Astrocyte (in vitro differentiated cells and primary cell): Measurements from ENCODE around the gene EXOC4. TPM values are rescaled to one million over a fixed set of nuclear protein-coding genes. Genes with fewer than 3 reads are reported as not detected.

Experiments
- DNase-seq: peaks from one replicate; pipeline ENCODE4 v3.0.0-alpha.2; 2010; ENCODE audit warnings: low read depth
- FAIRE-seq: peaks from 2 replicates; lab custom pipeline; 2011; peaks lifted over from hg19 to GRCh38; lab: Jason Lieb, UNC
- H2AFZ ChIP-seq: 2 replicates; pipeline ENCODE4 v1.6.0; 2012; ENCODE audit warnings: low read depth, low read length, inconsistent platforms
- H3K27ac ChIP-seq: 2 replicates; pipeline ENCODE4 v1.5.1; 2011; ENCODE audit warnings: low read depth, low read length, inconsistent platforms
- H3K27me3 ChIP-seq: 2 replicates; pipeline ENCODE4 v1.6.0; 2011; ENCODE audit warnings: low read length, inconsistent platforms; ENCODE audit not compliant: insufficient read depth
- H3K36me3 ChIP-seq: 2 replicates; pipeline ENCODE4 v1.5.1; 2011; ENCODE audit warnings: low read length, inconsistent platforms; ENCODE audit not compliant: insufficient read depth
- H3K4me1 ChIP-seq: 2 replicates; pipeline ENCODE4 v1.5.1; 2011; ENCODE audit warnings: low read length, inconsistent platforms; ENCODE audit not compliant: insufficient read depth
- H3K4me2 ChIP-seq: 2 replicates; pipeline ENCODE4 v1.6.0; 2012; ENCODE audit warnings: low read length, inconsistent platforms
- H3K4me3 ChIP-seq: 2 replicates; pipeline ENCODE4 v1.5.1; 2011; ENCODE audit warnings: low read depth, mild to moderate bottlenecking, low read length, inconsistent platforms; ENCODE audit not compliant: insufficient read depth
- H3K79me2 ChIP-seq: 2 replicates; pipeline ENCODE4 v1.6.0; 2012; ENCODE audit warnings: mild to moderate bottlenecking, low read length, inconsistent platforms; ENCODE audit not compliant: insufficient read depth
- H3K9ac ChIP-seq: 2 replicates; pipeline ENCODE4 v1.6.0; 2012; ENCODE audit warnings: mild to moderate bottlenecking, low read length, inconsistent platforms
- H3K9me3 ChIP-seq: 2 replicates; pipeline ENCODE4 v1.5.1; 2012; ENCODE audit warnings: low read depth, mild to moderate bottlenecking, low read length, inconsistent platforms; ENCODE audit not compliant: insufficient read depth
- H4K20me1 ChIP-seq: 2 replicates; pipeline ENCODE4 v1.6.0; 2012; ENCODE audit warnings: low read length, inconsistent platforms; ENCODE audit not compliant: insufficient read depth
- H3K27ac Mint-ChIP-seq: one replicate; pipeline ENCODE4 v1.8.0; 2021; ENCODE audit warnings: mild to moderate bottlenecking, mixed read lengths; ENCODE audit not compliant: unreplicated experiment
- H3K27me3 Mint-ChIP-seq: one replicate; pipeline ENCODE4 v1.8.0; 2021; ENCODE audit warnings: low read depth, mixed read lengths; ENCODE audit not compliant: unreplicated experiment
- H3K36me3 Mint-ChIP-seq: one replicate; pipeline ENCODE4 v1.8.0; 2021; ENCODE audit warnings: low read depth, mixed read lengths; ENCODE audit not compliant: unreplicated experiment
- H3K4me1 Mint-ChIP-seq: one replicate; pipeline ENCODE4 v1.8.0; 2021; ENCODE audit warnings: low read depth, mixed read lengths; ENCODE audit not compliant: unreplicated experiment
- H3K4me3 Mint-ChIP-seq: one replicate; pipeline ENCODE4 v1.8.0; 2021; ENCODE audit warnings: mild to moderate bottlenecking, moderate library complexity, mixed read lengths; ENCODE audit not compliant: unreplicated experiment
- H3K9me3 Mint-ChIP-seq: one replicate; pipeline ENCODE4 v1.8.0; 2021; ENCODE audit warnings: mild to moderate bottlenecking, mixed read lengths; ENCODE audit not compliant: unreplicated experiment
- CTCF ChIP-seq: IDR thresholded peaks from 2 replicates; pipeline ENCODE4 v1.5.1; 2011; ENCODE audit warnings: low read depth, mild to moderate bottlenecking, inconsistent platforms, low read length, moderate library complexity; ENCODE audit not compliant: insufficient read depth
- EZH2 ChIP-seq: IDR thresholded peaks from 2 replicates; pipeline ENCODE4 v1.6.1; 2012; ENCODE audit warnings: mild to moderate bottlenecking, low read length, inconsistent platforms; ENCODE audit not compliant: insufficient read depth
- total RNA-seq: library from RNA; stranded (reverse); gene quantifications from 2 replicates; pipeline ENCODE4 v1.2.1, GENCODE V29; 2021

Gene EXOC4
- total RNA-seq, 1 donor from 2014 or later, result 57.5 TPM

- Histone ChIP-seq H3K9ac (no peak overlapping the region), H3K27ac (no peak overlapping the region), H3K9me3 (no peaks in the 10 kb centered on the region), H3K79me2 (peaks cover 11% of the 10 kb centered on the region), H3K4me1 (no peaks in the 10 kb centered on the region), H3K4me2 (no peak overlapping the region), H3K36me3 (no peaks in the 10 kb centered on the region), H2AFZ (no peak overlapping the region), H4K20me1 (peaks cover 18% of the 10 kb centered on the region), H3K27me3 (no peaks in the 10 kb centered on the region), H3K4me3 (no peak overlapping the region)
- Mint-ChIP-seq H3K4me1 (no peaks in the 10 kb centered on the region), H3K27me3 (no peaks in the 10 kb centered on the region), H3K36me3 (peaks cover 18% of the 10 kb centered on the region), H3K27ac (no peak overlapping the region), H3K9me3 (peaks cover 10% of the 10 kb centered on the region), H3K4me3 (no peak overlapping the region)
- TF ChIP-seq CTCF, result no peak
- TF ChIP-seq EZH2, result no peak
- FAIRE-seq, result no peak
- DNase-seq, result no peak
These were observed 86.9 kb downstream of the EXOC4 start for GRCh38 chr7:133339772-133340171.

- Mint-ChIP-seq H3K9me3 (peaks cover 4% of the 10 kb centered on the region), H3K27me3 (no peaks in the 10 kb centered on the region), H3K36me3 (peaks cover 17% of the 10 kb centered on the region), H3K27ac (no peak overlapping the region), H3K4me3 (no peak overlapping the region), H3K4me1 (no peaks in the 10 kb centered on the region)
- no peaks in the 10 kb centered on the region for H3K4me1 ChIP-seq
- no peak overlapping the region for H3K4me3 ChIP-seq
- peak; percentile 34 for FAIRE-seq
- H3K36me3 ChIP-seq, result no peaks in the 10 kb centered on the region
- no peak overlapping the region for H3K4me2 ChIP-seq
- no peak overlapping the region for H3K9ac ChIP-seq
- H3K79me2 ChIP-seq, result peaks cover 11% of the 10 kb centered on the region
- no peak overlapping the region for H2AFZ ChIP-seq
- peaks cover 14% of the 10 kb centered on the region for H4K20me1 ChIP-seq
- DNase-seq, result no peak
- H3K9me3 ChIP-seq, result no peaks in the 10 kb centered on the region
- no peaks in the 10 kb centered on the region for H3K27me3 ChIP-seq
- peak; percentile 55 for TF ChIP-seq CTCF
- TF ChIP-seq EZH2, result no peak
- no peak overlapping the region for H3K27ac ChIP-seq
These were observed 91.4 kb downstream of the EXOC4 start for GRCh38 chr7:133344275-133344674.

GRCh38 chr7:133345690-133346421 is 93.0 kb downstream of the EXOC4 start:
- H3K4me2 ChIP-seq, result no peak overlapping the region
- TF ChIP-seq EZH2 (no peak), CTCF (no peak)
- H3K9me3 ChIP-seq, result no peaks in the 10 kb centered on the region
- H3K27ac Mint-ChIP-seq, result no peak overlapping the region
- no peaks in the 10 kb centered on the region for H3K9me3 Mint-ChIP-seq
- H3K4me3 Mint-ChIP-seq, result no peak overlapping the region
- no peaks in the 10 kb centered on the region for H3K27me3 ChIP-seq
- peaks cover 8% of the 10 kb centered on the region for H4K20me1 ChIP-seq
- H3K4me1 ChIP-seq, result no peaks in the 10 kb centered on the region
- no peak overlapping the region for H2AFZ ChIP-seq
- H3K27ac ChIP-seq, result no peak overlapping the region
- no peaks in the 10 kb centered on the region for H3K36me3 ChIP-seq
- no peak overlapping the region for H3K9ac ChIP-seq
- H3K4me3 ChIP-seq, result no peak overlapping the region
- no peaks in the 10 kb centered on the region for H3K4me1 Mint-ChIP-seq
- H3K79me2 ChIP-seq, result peaks cover 11% of the 10 kb centered on the region
- FAIRE-seq (no peak), DNase-seq (no peak)
- H3K36me3 Mint-ChIP-seq, result peaks cover 5% of the 10 kb centered on the region
- H3K27me3 Mint-ChIP-seq, result no peaks in the 10 kb centered on the region
